CD4-positive, alpha-beta T cell treated with Interleukin-2 at 100 ng/mL for 4 hours (primary cell): Measurements from ENCODE around the gene RNF166.

Experiments used
- DNase-seq: peaks from one replicate; pipeline ENCODE4 v3.0.0-alpha.2; 2020; ENCODE audit warnings: low spot score

RNF166 gene

DNA sequence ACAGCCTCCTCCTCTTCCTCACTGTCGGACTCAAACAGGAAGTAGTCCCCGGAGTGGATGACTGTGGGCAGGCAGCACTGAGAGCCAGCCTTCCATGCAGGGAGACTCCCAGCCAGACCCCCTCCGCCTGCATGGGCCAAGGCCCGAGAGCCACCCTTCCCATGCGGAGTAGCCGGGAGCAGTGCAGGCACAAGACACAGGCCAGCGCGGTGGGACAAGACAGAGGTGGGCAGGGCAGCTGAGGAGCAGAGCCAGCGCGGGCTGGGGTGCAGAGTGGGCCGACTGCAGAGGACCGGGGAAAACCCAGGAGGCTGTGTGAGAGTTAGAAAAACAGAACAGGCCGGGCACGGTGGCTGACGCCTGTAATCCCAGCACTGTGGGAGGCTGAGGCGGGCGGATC is 17.7 kb upstream of the RNF166 start:
- DNase-seq, result no peak

DNA sequence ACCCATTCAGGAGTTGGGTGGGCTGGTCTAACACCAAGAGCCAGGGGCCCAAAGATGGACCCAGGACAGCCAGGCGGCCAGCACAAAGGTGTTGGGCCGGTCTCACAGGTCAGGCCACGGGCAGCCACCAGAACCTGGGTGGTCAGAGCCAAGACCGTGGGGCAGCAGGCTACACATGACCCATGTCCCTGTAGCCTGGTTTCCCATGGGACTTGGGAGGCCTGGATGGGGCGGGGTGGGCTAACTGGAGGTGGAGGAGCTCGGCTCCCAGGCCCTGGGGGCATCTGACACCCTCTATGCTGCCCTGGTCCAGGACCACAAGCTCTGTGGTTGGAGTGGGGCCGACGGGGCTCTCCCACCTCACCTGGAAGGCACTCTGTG is 17.3 kb upstream of the RNF166 start:
- DNase-seq, result no peak

DNA sequence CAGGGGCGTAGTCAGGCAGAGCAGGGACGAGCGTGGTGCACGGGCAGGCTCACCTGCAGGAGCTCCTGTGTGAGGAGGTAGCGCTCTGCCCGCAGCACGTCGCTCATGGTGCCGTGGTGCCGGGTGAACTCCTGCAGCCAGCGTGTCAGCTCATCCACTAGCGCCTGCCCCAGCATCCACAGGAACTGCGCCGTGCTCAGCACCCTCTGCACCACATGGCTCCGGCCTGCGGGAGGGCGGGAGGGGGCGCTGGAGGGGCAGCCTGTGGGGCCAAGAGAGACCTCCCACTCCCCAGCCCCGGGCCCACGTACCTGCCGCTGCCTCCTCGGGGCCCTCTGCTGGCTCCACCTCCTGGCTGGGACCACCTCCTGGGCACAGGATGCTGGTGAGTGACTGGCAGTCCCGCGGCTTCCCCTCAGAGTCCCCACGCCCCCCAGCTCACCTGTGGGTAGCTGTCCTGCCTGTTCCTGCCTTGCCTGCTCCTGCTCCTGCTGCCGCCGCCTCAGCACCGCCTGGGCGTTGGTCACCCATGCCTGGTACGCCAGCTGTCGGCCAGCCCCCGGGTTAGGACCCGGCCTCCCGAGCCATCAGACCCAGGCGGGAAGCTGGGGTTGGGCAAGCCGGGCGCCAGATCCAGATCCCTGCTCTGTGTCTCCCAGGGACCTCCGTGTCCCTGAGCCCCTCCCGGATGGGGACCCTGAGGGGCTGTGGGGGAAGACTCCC is 16.7 kb upstream of the RNF166 start:
- no peak for DNase-seq

DNA sequence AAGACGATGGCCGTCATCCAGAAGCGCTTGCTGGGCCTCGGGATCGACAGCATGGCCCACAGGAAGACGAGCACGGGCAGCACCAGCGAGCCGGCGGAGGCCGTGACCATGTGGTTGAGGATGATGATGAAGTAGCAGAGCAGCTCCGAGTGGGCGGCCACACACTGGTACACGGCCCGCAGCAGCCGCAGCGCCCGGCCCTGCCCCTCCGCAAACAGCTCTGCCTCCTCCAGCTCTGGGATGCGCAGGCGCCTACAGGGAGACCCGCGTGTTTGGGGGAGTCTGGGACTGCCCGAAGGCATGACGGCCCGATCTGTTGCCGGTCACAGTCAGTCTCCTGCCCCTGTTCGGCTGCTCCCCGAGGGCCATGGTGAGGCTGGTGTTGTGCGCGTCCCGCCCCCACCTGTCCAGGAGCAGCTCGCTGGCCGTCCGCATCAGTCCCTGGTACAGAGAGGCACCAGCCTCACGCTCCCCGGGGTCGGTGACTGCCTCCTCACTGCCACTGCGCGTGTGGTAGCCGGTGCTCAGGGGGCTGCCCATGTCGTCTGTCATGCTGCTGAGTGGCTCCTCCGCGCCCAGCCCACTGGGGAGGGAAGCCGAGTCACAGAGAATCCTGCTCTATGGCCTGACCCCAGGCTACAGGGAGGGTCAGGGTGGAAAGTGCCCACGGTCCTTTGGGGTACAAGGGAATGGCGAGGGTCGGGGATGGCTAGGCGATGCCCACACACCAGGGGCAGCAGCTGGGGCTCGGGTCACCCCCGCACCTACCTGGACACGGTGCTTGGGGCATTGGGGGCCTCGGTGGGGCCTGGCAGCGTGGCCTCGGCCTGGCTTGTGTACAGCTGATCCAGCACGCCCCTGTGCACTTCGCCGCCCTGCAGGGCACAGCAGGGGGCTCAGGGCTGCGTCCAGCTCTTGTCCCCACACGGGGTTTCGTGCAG is 15.9 kb upstream of the RNF166 start:
- DNase-seq, result no peak

DNA sequence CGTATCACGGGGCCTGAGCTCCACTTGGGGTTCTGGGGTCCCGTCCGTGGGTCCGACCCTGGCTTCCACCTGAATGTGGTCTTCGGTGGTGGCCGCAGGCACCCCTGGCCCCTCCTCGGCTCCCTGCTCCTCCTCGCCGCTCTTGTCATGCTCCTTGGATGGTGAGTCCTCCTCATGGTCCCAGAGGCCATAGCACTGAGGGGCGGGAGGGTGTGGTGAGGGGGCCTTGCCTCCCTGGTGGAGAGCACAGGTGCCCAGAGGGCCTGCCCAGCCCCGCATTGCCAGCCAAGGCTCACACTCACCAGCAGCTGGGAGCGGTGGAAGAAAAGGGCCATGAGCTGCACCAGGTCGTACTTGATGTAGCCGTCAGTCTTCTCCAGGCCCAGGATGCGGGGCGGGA is 15.0 kb upstream of the RNF166 start:
- DNase-seq, result no peak

DNA sequence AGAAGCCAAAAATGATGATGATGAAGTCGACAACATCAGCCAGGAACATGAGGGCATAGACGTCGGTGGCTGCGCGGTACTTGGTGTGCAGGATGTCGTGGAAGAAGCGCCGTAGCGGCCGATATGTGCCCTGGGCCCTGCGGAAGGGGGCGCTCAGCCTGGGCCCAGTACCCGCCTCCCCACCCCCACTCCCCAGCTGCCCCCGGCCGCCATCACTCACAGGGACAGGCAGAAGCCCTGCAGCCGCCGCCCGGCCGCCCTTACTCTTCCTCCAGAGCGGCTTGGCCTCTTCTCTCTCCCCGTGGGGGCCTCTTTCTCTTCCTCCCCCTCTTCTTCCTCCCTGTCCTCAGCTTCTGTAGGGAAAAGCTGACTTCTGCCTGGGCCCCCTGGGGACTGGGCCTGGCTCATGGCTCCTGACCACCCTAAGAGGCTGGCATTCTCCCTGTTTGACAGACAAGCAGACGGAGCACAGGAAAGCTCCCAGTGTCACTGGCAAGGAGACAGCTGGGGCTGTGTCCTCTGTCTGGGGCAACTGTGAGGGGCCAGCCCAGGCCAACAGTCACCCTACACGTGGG is 14.3 kb upstream of the RNF166 start:
- DNase-seq, result no peak

DNA sequence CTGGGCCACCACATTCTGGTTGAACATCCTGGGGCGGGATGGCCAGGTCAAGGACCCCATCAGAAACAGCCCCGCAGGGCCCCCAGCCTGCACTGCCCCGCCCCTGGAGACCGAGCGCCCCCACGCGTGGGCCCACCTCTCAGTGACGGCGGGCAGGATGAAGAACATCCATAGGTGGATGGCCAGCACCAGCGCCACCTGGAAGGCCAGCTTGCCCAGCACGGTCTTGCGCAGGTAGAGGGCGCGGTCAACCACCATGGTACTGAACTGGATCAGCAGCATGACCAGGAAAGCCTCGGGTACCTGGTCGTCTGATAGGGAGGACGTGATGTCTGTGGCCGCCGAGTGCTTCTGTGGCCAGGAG is 13.7 kb upstream of the RNF166 start:
- DNase-seq, result no peak

DNA sequence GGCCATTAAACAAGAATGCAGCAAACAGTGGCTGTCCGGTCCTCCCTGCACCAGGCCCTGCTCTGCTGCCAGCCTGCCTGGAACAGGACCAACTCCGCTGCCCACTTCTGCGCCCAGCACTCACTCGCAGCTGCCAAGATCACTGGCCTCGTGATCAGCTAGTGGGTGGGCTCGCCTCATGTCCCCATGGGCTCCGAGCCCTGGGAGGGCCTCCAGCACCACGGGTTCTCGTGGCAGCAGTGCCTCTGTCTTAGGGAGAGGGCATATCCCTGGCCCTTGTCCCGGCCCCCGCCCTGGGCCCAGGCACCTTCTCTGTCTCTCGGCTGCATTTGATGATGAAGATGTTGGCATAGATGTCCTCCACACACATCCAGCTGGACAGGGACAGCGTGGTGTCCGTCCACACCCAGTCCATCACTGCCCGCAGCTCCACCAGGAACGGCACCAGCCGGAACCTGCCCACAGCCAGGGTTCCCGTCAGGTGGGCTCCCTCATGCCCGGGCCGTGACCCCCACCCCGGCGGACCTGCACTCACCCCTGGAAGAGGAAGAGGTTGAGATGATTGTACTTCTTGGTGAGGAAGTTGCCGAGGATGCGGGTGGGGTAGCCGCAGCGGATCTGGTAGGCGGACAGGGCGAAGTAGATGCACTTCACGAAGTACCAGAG is 13.2 kb upstream of the RNF166 start:
- DNase-seq, result no peak

DNA sequence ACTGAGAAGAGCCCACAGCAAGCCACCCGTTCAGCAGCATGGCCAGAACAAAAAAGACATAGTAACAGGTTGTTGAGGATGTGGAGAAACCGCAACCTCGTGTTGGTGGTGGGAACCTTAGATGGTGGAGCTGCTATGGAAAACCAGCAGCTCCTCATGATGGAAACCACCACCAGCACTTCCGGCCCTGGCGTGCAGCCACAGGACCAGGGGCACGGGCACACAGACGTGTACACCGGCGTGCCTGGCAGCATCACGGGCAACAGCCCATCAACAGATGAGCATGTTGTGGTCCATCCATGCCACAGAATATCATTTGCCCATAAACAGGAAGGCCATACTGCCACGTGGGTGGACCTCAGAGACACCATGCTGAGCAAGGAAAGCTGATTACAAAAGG is 12.0 kb upstream of the RNF166 start:
- DNase-seq, result no peak

DNA sequence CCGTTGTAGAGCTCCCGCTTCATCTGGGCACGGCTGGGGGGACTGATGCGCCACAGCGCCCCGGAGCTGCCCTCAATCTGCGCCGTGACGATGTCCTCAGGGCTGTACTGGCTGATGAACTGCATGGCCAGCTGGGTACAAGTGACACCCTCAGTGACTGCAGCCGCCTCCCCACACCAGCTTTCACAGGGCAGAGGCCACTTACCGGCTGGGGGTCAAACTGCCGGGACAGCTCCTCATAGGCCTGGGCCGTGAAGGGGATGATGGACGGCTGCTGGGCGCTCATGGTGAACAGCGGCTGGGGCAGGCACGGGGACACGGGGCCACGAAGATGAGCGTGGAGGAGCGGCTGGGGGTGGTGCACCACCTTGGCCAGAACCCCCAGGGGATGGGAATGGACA is 10.4 kb upstream of the RNF166 start:
- no peak for DNase-seq

DNA sequence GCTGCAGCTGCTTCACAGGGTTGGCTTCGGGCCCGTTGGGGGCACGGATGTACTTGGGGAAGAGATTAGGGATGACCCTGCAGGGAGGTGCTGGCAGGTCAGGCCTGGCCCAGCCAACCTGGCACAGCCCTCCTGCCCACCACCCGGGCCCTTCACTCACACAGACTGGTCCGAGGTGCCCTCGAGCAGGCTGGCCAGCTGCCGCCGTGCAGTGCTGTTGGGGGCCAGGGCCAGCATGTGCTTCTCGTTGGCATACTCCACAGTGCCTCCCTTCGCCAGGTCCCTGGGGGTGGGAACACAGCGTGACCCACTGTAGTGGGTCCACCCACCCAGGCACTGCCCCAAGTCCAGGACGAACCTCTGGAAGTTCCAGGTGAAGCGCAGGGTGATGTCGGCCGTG is 10.0 kb upstream of the RNF166 start:
- no peak for DNase-seq

DNA sequence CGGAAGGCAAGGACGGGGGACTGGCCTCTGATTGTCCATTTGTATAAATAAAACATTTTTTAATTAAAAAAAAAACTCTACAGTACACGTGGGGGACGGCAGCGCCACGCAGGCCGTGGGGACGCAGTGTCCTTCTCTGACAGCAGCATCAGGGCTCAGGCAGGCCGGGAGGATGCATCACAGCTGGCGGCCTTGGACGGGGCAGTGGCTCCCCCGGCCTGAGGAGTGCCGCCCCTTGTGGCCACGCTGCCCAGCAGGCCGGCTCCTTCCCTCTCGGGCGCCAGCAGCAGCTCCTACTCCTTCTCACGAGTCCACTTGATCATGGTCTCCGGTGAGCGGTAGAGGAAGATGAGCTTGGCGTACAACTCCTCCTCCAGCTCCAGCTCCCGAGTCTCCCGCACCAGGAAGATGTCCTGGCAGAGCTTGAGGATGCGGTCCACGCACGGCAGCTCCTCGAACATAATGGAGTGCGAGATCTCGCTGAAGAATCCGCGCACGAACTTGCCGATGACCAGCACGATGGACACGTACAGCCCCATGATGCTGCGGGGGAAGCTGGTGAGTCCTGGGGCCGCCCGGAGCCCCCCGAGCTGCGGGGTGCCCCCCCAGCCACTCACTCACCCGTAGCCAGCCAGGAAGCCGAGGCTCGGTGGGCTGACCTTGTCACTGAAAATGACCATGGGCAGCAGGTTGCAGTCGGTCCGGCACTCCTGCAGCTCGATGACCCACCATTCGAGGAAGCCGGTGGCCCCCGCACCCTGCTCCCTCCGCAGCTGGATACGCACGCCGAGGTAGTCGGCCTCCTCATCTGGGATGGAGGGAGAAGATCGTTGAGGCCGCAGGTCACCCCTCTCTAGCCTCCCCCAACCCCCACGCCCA is 9.3 kb upstream of the RNF166 start:
- DNase-seq, result no peak

DNA sequence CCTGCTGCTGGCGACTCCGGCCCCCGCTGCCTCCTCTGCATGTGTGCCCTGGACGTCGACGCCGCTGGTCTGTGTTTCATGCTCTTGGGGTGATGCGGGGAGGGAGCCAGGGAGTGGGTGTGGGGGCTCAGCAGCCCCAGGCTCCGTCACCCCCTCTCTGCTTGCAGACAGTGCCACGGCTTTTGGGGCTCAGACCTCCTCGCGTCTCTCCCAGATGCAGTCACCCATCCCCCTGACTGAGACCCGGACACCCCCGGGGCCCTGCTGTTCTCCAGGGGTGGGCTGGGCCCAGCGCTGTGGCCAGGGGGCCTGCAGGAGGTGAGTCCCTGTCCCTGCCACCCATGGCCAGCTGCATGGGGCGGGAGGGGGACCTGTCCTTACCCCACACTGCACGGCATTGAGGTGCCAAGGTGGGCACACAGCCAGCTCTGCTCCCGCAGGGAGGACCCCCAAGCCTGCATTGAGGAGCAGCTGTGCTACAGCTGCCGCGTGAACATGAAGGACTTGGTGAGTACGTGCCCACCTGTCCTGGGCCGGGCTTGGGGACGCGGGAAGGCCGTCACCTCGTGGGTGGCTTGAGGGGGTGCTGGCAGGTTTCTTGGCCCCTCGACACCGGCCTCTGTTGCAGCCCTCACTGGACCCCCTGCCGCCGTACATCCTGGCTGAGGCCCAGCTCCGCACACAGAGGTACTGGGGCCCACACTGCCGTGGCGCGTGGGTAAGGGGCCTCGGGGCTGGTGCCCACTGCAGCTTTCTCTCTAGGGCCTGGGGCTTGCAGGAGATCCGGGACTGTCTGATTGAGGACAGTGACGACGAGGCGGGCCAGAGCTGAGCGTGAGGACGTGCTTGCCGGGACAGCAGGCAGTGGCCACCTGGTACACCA is 8.5 kb upstream of the RNF166 start:
- no peak for DNase-seq

DNA sequence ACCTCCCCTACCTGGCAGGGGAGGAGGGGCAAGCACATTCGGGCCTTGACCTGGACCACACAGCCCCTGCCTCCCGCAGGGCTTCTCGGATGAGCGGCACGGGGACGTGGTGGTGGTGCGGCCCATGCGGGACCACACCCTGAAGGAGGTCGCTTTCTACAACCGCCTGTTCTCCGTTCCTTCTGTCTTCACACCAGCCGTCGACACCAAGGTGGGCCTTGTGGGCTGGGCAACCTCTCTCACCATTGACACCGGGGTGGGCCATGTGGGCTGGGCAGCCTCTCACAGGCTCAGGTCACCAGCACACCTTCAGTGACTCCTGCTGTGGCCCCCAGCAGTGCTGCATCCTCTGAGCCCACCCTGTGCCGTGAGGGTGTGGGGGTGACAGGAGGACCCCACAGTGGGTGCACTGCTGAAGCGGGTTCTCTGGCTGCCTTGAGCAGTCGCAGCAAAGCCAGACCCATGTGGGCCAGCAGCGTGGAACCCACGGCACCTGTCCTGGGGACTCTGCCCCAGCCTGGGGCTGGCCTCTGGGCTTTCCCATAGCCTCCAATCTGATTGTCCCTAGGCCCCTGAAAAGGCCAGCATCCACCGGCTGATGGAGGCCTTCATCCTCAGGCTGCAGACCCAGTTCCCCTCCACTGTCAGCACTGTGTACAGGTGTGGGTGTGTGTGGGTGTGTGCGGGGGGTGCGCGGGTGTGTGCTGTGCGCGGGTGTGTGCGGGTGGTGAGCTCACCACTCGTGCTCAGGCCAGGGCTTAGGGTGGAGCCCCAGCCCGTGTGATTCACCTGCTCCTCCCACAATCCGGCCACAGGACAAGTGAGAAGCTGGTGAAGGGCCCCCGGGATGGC is 7.6 kb upstream of the RNF166 start:
- DNase-seq, result no peak

DNA sequence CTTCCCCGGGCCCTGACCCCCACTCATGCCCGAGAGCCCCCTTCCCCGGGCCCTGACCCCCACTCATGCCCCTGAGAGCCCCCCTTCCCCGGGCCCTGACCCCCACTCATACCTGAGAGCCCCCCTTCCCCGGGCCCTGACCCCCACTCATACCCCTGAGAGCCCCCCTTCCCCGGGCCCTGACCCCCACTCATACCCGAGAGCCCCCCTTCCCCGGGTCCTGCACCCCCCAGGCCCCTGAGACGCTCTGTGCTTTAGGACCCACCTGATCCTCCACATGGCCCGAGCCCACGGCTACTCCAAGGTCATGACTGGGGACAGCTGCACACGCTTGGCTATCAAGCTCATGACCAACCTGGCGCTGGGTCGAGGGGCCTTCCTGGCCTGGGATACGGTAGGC is 6.8 kb upstream of the RNF166 start:
- no peak for DNase-seq

DNA sequence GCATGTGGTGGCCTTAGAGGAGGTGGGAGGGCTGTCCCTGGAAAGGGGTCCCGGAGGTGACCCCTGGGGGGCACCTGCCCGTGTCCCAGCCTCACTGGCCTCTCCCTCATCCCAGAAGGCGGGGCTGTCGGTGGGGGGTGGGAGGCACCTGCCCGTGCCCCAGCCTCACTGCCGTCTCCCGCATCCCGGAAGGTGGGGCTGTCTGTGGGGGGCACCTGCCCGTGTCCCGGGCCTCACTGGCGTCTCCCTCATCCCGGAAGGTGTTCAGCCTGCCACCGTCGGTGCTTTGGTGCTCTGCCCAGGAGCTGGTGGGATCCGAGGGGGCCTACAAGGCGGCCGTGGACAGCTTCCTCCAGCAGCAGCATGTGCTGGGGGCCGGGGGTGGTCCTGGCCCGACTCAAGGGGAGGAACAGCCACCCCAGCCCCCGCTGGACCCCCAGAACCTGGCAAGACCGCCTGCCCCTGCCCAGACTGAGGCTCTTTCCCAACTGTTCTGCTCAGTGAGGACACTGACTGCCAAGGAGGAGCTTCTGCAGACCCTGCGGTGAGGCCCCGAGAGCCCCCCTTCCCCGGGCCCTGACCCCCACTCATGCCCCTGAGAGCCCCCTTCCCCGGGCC is 6.3 kb upstream of the RNF166 start:
- no peak for DNase-seq

DNA sequence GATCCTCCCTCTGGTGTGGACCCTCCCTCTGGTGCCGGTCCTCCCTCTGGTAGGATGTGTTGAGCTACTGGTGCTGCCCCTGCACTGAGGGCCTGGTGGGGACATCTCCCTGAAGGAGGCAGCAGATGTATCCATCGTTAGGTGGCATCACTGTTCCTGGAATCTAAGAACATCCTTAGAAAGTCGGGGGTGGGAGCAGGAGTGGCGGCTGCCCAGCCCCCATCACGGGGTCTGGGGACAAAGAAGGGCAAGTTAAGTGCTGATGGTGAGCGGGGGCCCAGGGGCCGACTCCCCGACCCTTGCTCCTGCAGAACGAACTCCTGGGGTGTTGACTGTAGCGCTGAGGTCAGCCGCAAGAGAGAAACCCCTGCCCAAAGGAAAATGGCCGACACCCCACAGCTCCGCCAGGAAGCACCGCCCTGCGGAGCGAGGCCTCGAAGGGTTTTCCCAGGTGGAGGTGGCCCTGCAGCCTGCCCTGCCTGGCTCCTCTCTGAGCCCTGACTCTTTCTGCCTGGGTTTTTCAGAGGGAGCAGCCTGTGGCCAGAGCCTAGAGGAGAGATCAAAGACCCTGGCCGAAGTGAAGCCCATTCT is 5.6 kb upstream of the RNF166 start:
- no peak for DNase-seq

DNA sequence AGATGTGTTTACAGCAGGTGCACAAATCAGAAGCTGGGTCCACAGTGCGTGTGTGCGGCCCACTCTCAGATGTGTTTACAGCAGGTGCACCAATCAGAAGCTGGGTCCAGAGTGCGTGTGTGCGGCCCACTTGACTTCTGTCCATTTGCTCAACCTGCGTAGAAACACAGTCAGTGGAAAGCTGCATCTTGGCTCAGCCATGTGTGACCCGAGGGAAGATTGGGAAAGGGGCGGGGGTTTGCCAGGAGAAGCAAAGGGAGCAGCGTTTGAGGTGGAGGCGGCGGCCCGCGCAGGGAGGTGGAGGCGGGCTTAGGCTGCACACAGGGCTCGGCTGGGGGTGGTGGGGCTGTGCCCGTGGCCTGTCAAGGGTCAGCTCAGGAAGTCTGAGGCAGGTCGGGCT is 4.3 kb upstream of the RNF166 start:
- DNase-seq, result no peak
